GM12878 (cell line): Measurements from ENCODE around the gene MOCS1. TPM values are rescaled to one million over a fixed set of nuclear protein-coding genes. Genes with fewer than 3 reads are reported as not detected.

Source experiments
- ATAC-seq: fragments of 200-7000 bp; cut with Tn5 transposase; 3 replicates; pipeline ENCODE4 v1.9.1; 2020; ENCODE audit warnings: mild to moderate bottlenecking, moderate library complexity
- BruUV-seq: library from RNA; stranded (reverse); fragments of 400-500 nt; replicated peaks from 2 replicates; lab custom pipeline; 2021; lab: Mats Ljungman, UMichigan
- CTCF ChIA-PET: fragments of 300-600 bp; sonication (Branson Sonifier 250); formaldehyde crosslinking; extraction: SDS; loops from one replicate; lab custom pipeline; 2021; ENCODE audit warnings: inconsistent platforms; lab: Yijun Ruan, JAX
- POLR2A ChIA-PET: fragments of 350-600 bp; formaldehyde crosslinking; extraction: SDS; loops from one replicate; lab custom pipeline; 2021; ENCODE audit warnings: inconsistent platforms; lab: Charles Lee
- RAD21 ChIA-PET: fragments of 300-600 bp; sonication (Branson Sonifier 250); formaldehyde crosslinking; loops from one replicate; lab custom pipeline; 2023; ENCODE audit warnings: antibody characterized with exemption; ENCODE audit not compliant: unreplicated experiment; lab: Charles Lee
- SMC1A ChIA-PET: fragments of 300-600 bp; sonication (Branson Sonifier 250); formaldehyde crosslinking; loops from one replicate; lab custom pipeline; 2023; ENCODE audit not compliant: unreplicated experiment, uncharacterized antibody; lab: Charles Lee
- DNase-seq: peaks from one replicate; pipeline ENCODE4 v3.0.0-alpha.2; 2011; ENCODE audit warnings: low read depth, low spot score
- FAIRE-seq: peaks from 3 replicates; lab custom pipeline; 2011; peaks lifted over from hg19 to GRCh38; lab: Jason Lieb, UNC
- H2AFZ ChIP-seq: 2 replicates; pipeline ENCODE4 v1.6.0; 2011; ENCODE audit warnings: low read depth, low read length, control low read depth; ENCODE audit not compliant: control insufficient read depth
- H3K27ac ChIP-seq: 2 replicates; pipeline ENCODE4 v1.5.1; 2011; ENCODE audit warnings: control low read depth; ENCODE audit not compliant: control insufficient read depth, insufficient read depth
- H3K27me3 ChIP-seq, 2 experiments: replicated peaks in 1 of 2; 2 replicates each; pipeline versions ENCODE4 v1.6.0 to v1.6.1; 2011; ENCODE audit warnings: low read length in 1 of 2; ENCODE audit not compliant: control insufficient read depth in 2 of 2, insufficient read depth in 2 of 2
- H3K36me3 ChIP-seq, 2 experiments: 2 replicates each; pipeline ENCODE4 v1.5.1; 2011; ENCODE audit warnings: low read length in 1 of 2; ENCODE audit not compliant: control insufficient read depth in 2 of 2, insufficient read depth in 2 of 2
- H3K4me1 ChIP-seq: 2 replicates; pipeline ENCODE4 v1.6.1; 2011; ENCODE audit warnings: mild to moderate bottlenecking, low read length, moderate library complexity, mixed read lengths; ENCODE audit not compliant: control insufficient read depth, insufficient read depth
- H3K4me2 ChIP-seq: 2 replicates; pipeline ENCODE4 v1.6.0; 2011; ENCODE audit warnings: control low read depth; ENCODE audit not compliant: control insufficient read depth, insufficient read depth
- H3K4me3 ChIP-seq: fragments of 200-600 bp; sonication (generic); 2 replicates; pipeline ENCODE4 v1.5.1; 2016
- H3K79me2 ChIP-seq: 2 replicates; pipeline ENCODE4 v1.6.0; 2011; ENCODE audit warnings: low read length; ENCODE audit not compliant: control insufficient read depth, insufficient read depth
- H3K9ac ChIP-seq: 2 replicates; pipeline ENCODE4 v1.8.0; 2011; ENCODE audit warnings: low read length, control low read depth, mixed read lengths; ENCODE audit not compliant: control insufficient read depth, insufficient read depth
- H3K9me3 ChIP-seq: replicated peaks from 3 replicates; pipeline ENCODE4 v1.5.1; 2011; ENCODE audit warnings: mild to moderate bottlenecking, low read length; ENCODE audit not compliant: control insufficient read depth, insufficient read depth
- H4K20me1 ChIP-seq: 2 replicates; pipeline ENCODE4 v1.6.0; 2011; ENCODE audit not compliant: control insufficient read depth, insufficient read depth
- BCL11A ChIP-seq: IDR thresholded peaks from 2 replicates; pipeline ENCODE4 v1.6.1; 2011; ENCODE audit warnings: low read depth, low read length
- CBX3 ChIP-seq: fragments of 200-600 bp; sonication (generic); IDR thresholded peaks from 2 replicates; pipeline ENCODE4 v1.6.1; 2016; ENCODE audit warnings: low read depth, borderline replicate concordance
- CHD1 ChIP-seq: IDR thresholded peaks from 2 replicates; pipeline ENCODE4 v1.6.1; 2012; ENCODE audit warnings: low read depth, low read length, improper control_type of control experiment
- E2F4 ChIP-seq: IDR thresholded peaks from 2 replicates; pipeline ENCODE4 v1.6.1; 2012; ENCODE audit warnings: low read depth, low read length, improper control_type of control experiment
- E2F8 ChIP-seq: fragments of 450-650 bp; IDR thresholded peaks from 2 replicates; pipeline ENCODE4 v1.6.1; 2018; ENCODE audit warnings: mild to moderate bottlenecking, low read depth, moderate library complexity; ENCODE audit not compliant: partially characterized antibody
- ESRRA ChIP-seq: IDR thresholded peaks from 2 replicates; pipeline ENCODE4 v1.6.1; 2012; ENCODE audit warnings: mild to moderate bottlenecking, low read length, improper control_type of control experiment
- HCFC1 ChIP-seq: fragments of 150-350 bp; IDR thresholded peaks from 2 replicates; pipeline ENCODE4 v1.6.1; 2014; ENCODE audit warnings: low read length
- IKZF2 ChIP-seq, 2 experiments: fragments of 450-650 bp; IDR thresholded peaks; 2 replicates each; pipeline ENCODE4 v1.6.1; 2017; ENCODE audit warnings: mild to moderate bottlenecking in 2 of 2, moderate library complexity in 2 of 2
- MTA3 ChIP-seq: IDR thresholded peaks from 2 replicates; pipeline ENCODE4 v1.6.1; 2012; ENCODE audit warnings: low read length, inconsistent platforms, borderline replicate concordance
- MYB ChIP-seq: fragments of 150-350 bp; IDR thresholded peaks from 2 replicates; pipeline ENCODE4 v1.6.1; 2014; ENCODE audit warnings: mild to moderate bottlenecking, low read depth, low read length, borderline replicate concordance
- NFYA ChIP-seq: IDR thresholded peaks from 2 replicates; pipeline ENCODE4 v1.6.1; 2011; ENCODE audit warnings: low read depth, mild to moderate bottlenecking, low read length, improper control_type of control experiment, borderline replicate concordance
- PAX8 ChIP-seq: fragments of 450-650 bp; IDR thresholded peaks from 2 replicates; pipeline ENCODE4 v1.6.1; 2017; ENCODE audit warnings: mild to moderate bottlenecking, moderate library complexity
- RAD21 ChIP-seq: IDR thresholded peaks from 2 replicates; pipeline ENCODE4 v1.6.1; 2011; ENCODE audit warnings: mild to moderate bottlenecking, low read depth, low read length, moderate library complexity; ENCODE audit not compliant: insufficient read depth
- RB1 ChIP-seq: fragments of 450-650 bp; formaldehyde crosslinking; IDR thresholded peaks from 2 replicates; pipeline ENCODE4 v1.6.1; 2017; ENCODE audit warnings: mild to moderate bottlenecking, borderline replicate concordance
- SPI1 ChIP-seq: IDR thresholded peaks from 2 replicates; pipeline ENCODE4 v1.6.1; 2011; ENCODE audit warnings: low read depth, mild to moderate bottlenecking, low read length, moderate library complexity, borderline replicate concordance; ENCODE audit not compliant: insufficient read depth
- WGBS: methylation state at CpG from one replicate; pipeline ENCODE4 v1.1.6; 2016; ENCODE audit warnings: low lambda C conversion rate; ENCODE audit not compliant: insufficient replicate concordance, insufficient coverage; ENCODE audit errors: missing lambda C conversion rate; 5-methylcytosine and 5-hydroxymethylcytosine counted together
- in situ Hi-C: fragments of 300-500 bp; cut with MboI; formaldehyde crosslinking; loops from 9 replicates; pipeline ENCODE4 v1.14.3; 2018; ENCODE audit warnings: mixed read lengths
- intact Hi-C: fragments of 100-400 bp; cut with micrococcal nuclease; formaldehyde crosslinking; loops from one replicate; pipeline ENCODE4 v1.14.2; 2022; ENCODE audit not compliant: unreplicated experiment
- polyA plus RNA-seq, 11 experiments: library from polyadenylated mRNA; depleted of rRNA in 4 of 11; unstranded in 6 of 11; stranded (reverse) in 5 of 11; fragments of >200 nt; fragmentation: Nextera tagmentation in 4 of 11; fragmentation: Illumina TruSeq in 1 of 11; extraction: Ambion mirVana in 4 of 11; extraction: Trizol in 1 of 11; gene quantifications; 1 replicate in 1 of 11; 2 replicates in 10 of 11; pipeline versions ENCODE4 v1.2.1 to v1.2.3, GENCODE V29; 2011 to 2016; ENCODE audit warnings: inconsistent platforms in 2 of 11, missing spikeins in 2 of 11, low read depth in 1 of 11
- total RNA-seq, 4 experiments: library from RNA; depleted of rRNA in 3 of 4; stranded (reverse); fragments of >200 nt in 3 of 4; fragmentation: Illumina TruSeq in 1 of 4; extraction: Trizol in 1 of 4; gene quantifications; 2 replicates each; pipeline versions ENCODE4 v1.2.1 to v1.2.3, GENCODE V29; 2013 to 2021
- TF ChIP-seq, protein P1 (sequence below): fragments of 150-350 bp; IDR thresholded peaks from 2 replicates; pipeline ENCODE4 v1.6.1; 2014; ENCODE audit warnings: mild to moderate bottlenecking, low read depth, low read length
- TF ChIP-seq, protein P2 (sequence below): fragments of 450-650 bp; IDR thresholded peaks from 2 replicates; pipeline ENCODE4 v1.6.1; 2017; ENCODE audit warnings: antibody characterized with exemption, mild to moderate bottlenecking, moderate library complexity

MOCS1 gene
- total and polyA plus RNA-seq, 10 of the 15 experiments (the other 5 are each of a cell fraction or from before 2014, with no cell fraction given): 0.02 to 5.4 (median 0.16) TPM; not detected in 2

- ChIA-PET CTCF (no interaction called here), RAD21 (no interaction called here), SMC1A (no interaction called here), POLR2A (no interaction called here)
- no peaks in the 10 kb centered on the region; a peak in 1 of 4 replicates for H3K27me3 ChIP-seq
- no peaks in the 10 kb centered on the region for H3K79me2 ChIP-seq
- H4K20me1 ChIP-seq: no peaks in the 10 kb centered on the region
- H2AFZ ChIP-seq: no peak overlapping the region
- 25% methylated on average over 2 of the region's 3 CpGs for WGBS
- no peak overlapping the region for H3K4me2 ChIP-seq
- no peaks in the 10 kb centered on the region for H3K36me3 ChIP-seq
- intact Hi-C loops (no loop called here), in situ Hi-C loops (no loop called here)
- ATAC-seq (no peak), FAIRE-seq (no peak), DNase-seq (no peak)
- BruUV-seq: no TSS peak
- no peaks in the 10 kb centered on the region for H3K9me3 ChIP-seq
- no peak overlapping the region for H3K4me3 ChIP-seq
- no peak overlapping the region for H3K27ac ChIP-seq
- H3K4me1 ChIP-seq: no peaks in the 10 kb centered on the region
- no peak overlapping the region for H3K9ac ChIP-seq
- TF ChIP-seq E2F8: no peak
- TF ChIP-seq MTA3: no peak
- no peak for TF ChIP-seq IKZF2 (IDR thresholded peaks at IDR 0.05)
- TF ChIP-seq NFYA: no peak
- TF ChIP-seq, protein P1, sequence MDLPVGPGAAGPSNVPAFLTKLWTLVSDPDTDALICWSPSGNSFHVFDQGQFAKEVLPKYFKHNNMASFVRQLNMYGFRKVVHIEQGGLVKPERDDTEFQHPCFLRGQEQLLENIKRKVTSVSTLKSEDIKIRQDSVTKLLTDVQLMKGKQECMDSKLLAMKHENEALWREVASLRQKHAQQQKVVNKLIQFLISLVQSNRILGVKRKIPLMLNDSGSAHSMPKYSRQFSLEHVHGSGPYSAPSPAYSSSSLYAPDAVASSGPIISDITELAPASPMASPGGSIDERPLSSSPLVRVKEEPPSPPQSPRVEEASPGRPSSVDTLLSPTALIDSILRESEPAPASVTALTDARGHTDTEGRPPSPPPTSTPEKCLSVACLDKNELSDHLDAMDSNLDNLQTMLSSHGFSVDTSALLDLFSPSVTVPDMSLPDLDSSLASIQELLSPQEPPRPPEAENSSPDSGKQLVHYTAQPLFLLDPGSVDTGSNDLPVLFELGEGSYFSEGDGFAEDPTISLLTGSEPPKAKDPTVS: no peak
- TF ChIP-seq HCFC1: no peak
- TF ChIP-seq RAD21: no peak
- TF ChIP-seq ESRRA: no peak
- TF ChIP-seq, protein P2, sequence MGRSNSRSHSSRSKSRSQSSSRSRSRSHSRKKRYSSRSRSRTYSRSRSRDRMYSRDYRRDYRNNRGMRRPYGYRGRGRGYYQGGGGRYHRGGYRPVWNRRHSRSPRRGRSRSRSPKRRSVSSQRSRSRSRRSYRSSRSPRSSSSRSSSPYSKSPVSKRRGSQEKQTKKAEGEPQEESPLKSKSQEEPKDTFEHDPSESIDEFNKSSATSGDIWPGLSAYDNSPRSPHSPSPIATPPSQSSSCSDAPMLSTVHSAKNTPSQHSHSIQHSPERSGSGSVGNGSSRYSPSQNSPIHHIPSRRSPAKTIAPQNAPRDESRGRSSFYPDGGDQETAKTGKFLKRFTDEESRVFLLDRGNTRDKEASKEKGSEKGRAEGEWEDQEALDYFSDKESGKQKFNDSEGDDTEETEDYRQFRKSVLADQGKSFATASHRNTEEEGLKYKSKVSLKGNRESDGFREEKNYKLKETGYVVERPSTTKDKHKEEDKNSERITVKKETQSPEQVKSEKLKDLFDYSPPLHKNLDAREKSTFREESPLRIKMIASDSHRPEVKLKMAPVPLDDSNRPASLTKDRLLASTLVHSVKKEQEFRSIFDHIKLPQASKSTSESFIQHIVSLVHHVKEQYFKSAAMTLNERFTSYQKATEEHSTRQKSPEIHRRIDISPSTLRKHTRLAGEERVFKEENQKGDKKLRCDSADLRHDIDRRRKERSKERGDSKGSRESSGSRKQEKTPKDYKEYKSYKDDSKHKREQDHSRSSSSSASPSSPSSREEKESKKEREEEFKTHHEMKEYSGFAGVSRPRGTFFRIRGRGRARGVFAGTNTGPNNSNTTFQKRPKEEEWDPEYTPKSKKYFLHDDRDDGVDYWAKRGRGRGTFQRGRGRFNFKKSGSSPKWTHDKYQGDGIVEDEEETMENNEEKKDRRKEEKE: no peak
- no peak for TF ChIP-seq SPI1
- no peak for TF ChIP-seq PAX8
- no peak for TF ChIP-seq BCL11A
- TF ChIP-seq E2F4: no peak
- no peak for TF ChIP-seq RB1
- TF ChIP-seq CHD1: no peak
- TF ChIP-seq CBX3: no peak
- no peak for TF ChIP-seq MYB
Measured at GRCh38 chr6:39926668-39927067, 7.6 kb downstream of the MOCS1 start.
